Endothelial cell of hepatic sinusoid (primary cell): ENCODE results near the gene GNAI1.

Experiments
- in situ Hi-C: cut with HindIII; loops from 2 replicates; pipeline ENCODE4 v1.10.0; 2017; ENCODE audit warnings: low sequenced_read_pairs

Gene GNAI1

DNA sequence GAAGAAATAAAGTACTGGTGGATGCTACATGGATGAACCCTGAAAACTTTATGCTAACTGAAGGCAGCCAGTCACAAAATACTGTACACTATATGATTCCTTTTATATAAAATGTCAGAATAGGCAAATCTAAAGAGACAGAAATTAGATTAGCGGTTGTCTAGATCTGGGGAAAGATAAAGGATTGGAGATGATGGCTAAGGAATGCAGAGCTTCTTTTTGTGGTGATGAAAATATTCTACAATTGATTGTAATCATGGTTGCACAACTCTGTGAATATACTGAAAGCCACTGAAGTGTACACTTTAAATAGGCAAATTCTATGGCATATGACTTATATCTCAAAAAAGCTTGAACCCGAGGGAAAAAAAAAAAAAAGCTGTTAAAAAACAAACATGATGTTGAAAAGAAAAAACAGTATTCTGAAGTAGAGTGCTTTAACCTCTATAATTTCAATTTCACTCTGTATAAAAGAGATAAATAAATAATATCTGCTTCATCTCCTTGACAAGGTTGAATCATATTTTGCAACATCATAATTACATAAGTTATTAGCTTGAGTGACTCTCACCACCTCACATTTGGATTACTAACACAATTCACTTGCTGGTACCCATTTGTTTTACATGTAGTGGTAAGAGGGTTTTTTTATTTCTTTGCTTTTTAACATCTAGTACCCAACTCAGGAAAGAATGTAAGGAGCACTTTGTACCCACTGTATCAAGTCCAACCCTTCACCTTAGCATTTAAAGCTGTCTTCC is 2.8 kb upstream of the GNAI1 start:
- in situ Hi-C loops: loop anchor here (5.0 kb wide), 2 partner anchors 35 to 270 kb away; no protein-coding TSS in a partner anchor

DNA sequence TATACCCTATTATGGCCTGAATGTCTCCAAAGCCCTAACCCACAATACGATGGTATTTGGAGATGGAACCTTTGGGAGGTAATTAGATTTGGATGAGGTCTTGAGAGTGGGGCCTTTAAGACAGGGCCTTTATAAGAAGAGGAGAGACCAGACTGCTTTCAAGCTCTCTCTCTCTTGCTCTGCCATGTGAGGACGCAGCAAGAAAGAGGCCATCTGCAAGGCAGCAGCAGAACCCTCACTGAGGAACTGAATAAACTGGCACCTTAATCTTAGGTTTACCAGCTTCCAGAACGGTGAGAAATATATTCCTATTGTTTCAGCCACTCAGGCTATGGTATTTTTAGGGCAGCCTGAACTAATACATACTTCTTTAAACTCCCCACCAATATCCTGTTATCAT is 2.0 kb upstream of the GNAI1 start:
- in situ Hi-C loops: loop anchor here (5.0 kb wide), 2 partner anchors 35 to 270 kb away; no protein-coding TSS in a partner anchor

DNA sequence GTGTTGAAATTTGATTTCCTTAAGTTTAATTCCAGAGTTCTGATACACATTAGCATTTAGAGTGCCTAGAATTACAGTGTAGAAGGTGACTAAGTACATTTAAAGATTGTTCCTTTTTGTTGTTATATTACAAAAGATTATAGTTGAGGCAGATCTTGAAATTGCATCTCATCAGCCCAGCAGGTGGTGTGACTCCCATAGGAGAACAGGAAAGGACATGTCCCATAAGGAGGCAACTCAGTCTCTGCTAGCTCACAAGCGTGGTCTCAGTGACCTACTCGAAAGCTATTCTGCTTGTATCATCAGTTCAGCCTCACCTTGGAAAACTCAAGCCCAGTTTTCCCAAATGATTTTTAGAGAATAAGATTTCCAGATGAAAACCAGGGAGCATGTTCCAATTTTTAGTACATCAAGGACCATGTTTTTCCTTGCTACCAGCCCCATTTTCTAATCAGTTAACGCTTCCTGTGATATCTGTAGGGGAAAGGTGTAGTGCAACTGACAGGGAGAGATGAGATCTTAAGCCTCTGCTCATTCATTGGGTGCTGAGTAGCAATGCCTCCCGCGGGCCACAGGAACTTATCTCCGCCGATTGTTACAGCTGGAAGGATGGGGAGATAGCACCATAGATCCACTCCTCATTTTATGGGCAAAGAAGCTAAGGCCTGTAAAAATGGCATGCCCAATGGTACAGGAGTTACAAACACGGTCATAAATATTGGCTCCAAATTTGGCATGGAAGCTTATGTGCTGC is 1.1 kb upstream of the GNAI1 start:
- in situ Hi-C loops: loop anchor here (5.0 kb wide), 2 partner anchors 36 to 269 kb away; no protein-coding TSS in a partner anchor

DNA sequence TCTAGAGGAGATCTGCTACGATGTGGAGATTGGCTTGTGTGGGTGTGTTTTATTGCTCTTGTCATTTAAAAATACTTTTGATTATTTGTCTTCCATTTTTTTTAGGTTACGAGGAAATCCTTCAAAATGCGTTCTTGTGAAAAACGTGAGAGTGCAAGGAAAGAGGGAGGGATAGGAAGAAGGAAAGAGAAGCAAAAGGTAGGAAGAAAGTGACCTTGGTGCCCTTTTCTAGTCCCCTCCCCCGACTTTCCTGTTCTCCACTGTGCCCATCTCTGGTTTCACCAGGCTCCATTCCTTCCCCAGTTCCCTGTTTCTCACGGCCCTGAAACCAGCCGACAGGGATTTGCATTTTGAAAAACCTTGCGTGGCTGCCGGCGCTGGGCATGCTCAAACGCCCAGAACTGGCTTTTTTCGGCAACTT is 506 bp upstream of the GNAI1 start:
- in situ Hi-C loops: loop anchor here (5.0 kb wide), 2 partner anchors 37 to 268 kb away; no protein-coding TSS in a partner anchor

DNA sequence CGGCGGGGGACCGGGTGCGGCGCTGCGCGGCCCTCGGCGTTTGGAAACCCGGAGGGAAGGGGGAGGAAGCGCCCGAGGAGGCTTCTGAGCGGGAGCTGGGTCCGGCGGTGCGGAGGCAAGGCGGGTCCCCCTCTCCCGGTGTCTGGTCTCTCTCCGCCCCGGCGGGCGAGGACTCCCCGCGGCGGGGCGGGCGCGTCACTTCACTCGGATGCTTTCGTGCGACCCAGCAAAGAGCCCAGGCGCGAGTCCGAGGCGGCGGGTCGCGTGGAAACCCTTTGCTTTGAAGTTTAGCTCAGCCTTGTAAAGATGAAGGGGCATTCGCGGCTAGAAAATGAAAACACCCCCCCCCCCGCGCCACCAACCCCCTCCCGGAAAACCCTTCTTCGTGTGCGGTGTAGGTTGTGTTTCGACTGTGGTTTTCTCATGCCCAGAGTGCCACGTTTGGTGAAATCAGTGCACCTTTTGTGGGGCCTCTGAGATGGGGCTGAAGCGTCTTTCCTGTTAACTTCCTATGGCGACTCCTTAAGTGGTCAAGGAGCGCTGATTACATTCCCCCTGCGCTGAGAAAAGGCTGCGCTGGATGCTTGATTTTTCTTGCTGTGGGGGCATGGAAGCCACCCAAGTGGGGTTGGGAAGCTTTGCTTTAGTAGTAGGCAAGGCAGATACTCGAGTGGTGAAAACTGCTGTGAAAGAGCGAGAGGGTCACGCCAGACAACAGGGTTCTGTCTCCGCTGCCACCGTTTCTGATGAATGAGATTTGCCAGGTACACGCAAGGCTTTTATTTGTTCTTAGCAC is 876 bp downstream of the GNAI1 start:
- in situ Hi-C loops: no loop called here

DNA sequence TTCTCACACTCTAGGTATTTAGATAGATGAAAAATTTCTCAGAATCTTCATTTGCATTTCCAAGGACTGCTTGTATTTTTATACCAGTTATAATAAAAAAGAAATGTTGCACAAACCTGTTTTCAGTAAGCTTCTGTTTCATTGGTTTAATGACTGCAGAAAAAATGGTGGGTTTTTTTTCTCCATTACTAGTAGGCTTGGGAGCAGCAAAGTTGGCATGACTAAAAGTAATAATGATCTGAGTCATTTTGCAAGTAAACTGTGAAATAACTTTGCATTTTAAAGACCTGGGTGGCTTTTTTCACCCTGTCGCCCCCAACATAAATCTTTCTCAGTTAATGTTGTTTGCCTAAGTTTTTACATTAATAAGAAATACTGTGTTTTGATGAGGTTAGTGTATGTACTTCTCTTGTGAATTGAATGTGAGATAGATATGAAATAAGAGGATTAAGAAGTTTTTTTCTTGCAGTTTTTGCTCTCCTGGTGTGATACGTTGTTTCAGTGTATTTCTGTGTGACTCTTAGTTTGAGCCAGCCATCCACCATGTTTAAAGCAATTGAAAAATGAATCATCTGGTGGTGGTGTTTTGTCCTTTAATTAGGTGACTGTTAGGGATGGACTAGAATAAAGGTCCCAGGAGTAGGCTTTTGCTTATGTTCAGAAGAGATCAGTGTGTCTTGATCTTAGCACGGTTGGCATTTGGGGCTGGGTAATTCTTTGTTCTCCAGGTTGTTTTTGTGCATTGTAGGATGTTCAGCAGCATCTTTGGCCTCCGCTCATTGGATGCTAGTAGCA is 1.8 kb downstream of the GNAI1 start:
- in situ Hi-C loops: no loop called here

DNA sequence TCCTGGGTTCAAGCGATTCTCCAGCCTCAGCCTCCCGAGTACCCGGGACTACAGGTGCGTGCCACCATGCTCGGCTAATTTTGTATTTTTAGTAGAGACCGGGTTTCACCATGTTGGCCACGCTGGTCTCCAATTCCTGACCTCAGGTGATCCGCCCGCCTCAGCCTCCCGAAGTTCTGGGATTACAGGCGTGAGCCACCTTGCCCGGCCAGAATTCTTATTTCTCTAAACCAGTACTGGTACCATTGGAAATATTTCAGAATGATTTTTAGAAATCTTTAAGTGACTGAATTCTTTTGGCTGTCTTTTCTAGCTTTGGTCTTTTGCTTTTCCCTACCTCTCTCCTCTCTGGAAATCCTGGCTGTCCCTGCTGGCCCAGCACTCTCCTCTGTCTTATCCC is 2.8 kb downstream of the GNAI1 start:
- in situ Hi-C loops: no loop called here

DNA sequence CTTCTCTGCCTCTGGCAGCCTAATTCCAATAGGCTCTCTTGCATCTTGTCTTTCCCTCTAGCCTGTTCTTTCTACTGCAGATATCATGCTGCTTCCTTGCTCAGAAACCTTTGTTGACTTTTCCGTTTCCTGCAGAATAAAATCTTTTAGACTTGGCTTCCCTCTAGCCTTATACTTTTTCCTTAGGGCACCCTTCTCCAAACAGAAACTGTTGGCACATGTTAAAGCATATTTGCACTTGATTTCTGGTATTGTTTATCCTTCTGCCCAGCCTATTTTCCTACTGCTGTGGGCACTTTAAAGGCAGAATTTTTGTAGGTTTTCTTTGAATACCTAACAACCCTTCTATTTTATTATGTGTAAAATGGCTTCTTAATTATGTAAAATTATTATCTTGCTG is 4.6 kb downstream of the GNAI1 start:
- in situ Hi-C loops: no loop called here

DNA sequence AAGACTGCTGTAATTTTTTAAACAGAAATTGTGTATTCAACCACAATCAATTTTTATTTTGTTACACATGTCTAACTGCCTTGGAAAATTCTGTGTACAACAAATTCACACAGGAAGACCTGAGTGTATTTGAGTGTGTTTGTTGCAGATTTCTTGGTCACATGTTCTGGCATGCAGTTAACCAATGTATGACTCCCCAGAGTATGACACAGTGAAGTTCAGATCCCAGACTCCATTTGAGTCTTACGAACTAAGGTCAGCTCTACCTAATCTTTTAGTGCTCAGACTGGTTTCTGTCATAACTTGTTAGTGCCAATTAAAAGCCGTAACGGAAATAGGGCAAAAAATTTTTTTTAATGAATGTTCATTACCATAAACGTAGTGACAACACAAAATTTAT is 5.8 kb downstream of the GNAI1 start:
- in situ Hi-C loops: no loop called here

DNA sequence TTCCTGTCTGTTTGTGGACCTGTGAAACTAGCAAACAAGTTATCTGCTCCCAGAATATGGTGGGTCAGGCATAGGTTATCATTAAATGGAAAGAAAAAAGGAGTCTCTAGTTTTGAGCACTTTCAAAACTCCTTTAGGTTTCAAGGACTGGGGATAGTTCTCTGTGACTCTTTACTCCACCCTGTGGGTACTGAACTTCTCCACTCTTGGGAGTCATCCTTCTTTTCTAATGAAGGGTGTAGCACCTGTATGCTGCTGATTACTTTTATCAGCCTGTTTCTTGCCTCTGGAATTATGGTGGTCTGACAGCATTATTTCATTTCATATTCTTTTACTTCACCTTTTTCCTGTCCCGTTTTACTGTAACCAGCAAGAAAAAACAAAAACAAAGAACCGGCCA is 6.7 kb downstream of the GNAI1 start:
- in situ Hi-C loops: no loop called here

DNA sequence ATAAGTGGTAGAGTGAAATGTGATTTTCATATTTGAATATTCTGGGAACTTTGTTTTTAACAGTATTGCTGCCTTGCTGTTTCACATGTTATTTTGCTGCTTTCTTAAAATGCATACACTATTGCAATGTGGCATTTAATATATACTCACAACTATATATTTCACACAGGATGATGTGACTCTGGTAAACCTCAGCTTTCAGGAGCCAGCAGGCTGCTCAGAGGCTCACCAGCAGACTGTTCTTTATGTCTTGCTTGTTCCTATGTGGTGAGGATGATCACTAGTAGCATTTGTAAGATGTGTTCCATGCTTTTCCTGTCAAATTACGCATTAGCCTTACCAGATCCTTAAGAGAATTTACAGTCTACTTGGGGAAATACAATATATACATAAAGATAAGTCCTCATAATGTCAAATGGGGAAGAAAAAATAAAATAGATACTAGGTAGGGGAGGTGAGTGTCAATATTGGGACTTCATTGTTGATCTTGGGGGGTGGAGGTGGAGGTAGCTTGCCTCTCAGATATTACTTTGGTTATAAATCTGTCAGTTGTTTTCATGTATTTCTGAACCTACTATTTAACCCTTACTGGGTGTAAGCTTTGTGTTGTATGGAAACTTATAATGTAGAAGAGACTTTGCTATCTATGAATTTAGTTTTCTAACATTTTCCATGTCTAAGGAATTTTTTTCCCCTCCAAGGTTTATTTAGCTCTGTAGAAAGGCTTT is 8.4 kb downstream of the GNAI1 start:
- in situ Hi-C loops: no loop called here

DNA sequence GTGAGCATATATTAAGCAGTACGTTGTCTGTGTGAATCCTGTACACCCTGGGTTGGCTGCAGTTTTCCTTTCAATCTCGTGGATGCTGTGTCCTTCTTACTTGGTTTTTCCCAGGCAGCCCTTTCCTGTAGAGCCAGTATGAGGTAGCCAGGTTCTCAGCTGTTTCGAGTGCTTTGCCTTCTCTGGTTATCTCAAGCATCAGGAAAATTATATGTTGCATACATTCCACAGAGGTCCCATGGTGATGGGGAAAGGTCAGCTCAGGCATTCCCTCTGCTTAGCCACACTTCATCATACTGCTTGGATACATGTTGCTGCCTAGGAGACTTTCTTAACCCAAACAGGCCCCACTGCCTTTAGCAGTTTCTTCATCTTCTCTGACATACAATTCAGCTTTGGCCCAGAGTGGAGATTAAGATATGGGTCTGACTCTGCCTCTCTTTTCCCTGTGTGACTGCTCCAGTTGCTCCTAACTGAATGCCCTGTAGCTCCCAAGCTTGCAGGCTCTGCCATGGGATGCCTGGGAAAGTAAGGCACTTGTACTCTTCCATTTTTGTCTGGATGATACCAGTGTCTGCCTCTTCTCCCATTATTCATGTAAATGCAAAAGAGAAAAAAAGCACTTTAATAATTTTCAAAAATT is 11.3 kb downstream of the GNAI1 start:
- in situ Hi-C loops: no loop called here

DNA sequence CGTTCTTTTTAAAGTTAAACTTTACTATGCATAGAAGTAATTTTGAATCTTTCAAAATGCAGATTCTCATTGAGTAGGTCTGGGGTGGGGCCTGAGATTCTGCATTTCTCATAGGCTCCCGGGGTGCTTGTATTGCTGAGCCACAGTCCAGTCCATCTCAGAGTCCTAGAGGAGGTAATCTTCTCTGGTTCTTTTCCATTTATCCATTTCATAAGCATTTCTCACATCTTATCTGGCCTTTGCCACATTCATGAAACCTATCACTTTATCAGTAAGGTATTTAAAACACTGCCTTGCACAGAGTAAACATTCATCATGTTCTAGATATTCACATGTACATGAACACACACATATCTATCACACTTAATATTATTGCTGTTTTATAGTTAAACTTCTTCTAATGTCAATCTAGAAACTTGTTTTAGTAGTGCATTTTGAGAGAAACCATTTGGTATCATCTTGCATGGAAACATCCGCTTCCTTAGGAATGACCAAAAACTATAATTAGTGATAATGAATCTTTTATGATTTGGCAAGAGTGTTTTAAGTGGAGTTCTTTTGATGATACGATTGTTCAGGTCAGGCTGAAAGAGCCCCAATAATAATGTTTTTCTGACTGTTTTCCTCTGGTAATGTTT is 12.0 kb downstream of the GNAI1 start:
- in situ Hi-C loops: no loop called here

DNA sequence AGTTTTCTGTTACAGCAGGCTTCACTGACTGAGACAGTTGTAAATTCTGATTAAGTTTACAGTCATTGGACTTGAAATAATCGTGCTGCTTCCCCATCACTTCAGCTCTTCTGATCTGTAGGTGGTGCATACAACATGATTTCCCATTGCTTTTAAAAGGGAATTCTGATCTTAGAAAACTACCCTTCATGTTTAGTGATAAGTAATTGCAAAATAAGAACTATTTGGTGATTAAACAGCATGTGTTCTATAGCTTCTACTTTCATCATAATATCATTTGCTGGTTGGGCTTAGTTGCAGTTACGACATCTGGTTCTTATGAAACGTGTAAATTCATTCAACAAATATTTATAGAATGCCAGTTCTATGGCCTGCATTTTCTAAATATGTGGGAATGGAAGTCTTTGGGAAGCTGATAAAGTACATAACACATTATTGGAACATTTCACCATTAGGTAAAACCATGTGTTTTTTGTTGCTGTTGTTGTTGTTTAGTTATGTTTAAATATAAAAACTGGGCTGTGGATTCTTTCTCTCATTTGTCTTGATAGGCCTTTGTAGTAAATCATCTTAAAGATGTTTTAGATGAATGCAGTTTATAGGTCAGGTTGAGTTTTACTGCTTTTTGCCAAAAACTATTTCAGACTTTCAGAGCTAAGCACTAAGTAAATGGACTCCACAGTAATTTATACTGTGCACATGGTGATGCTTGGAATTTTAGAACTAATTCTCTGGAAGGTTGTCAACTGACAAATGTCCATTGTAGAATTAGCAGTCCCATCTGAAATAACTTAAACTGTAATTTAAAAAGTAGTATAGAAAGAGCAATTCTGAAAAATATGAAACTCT is 13.1 kb downstream of the GNAI1 start:
- in situ Hi-C loops: no loop called here

DNA sequence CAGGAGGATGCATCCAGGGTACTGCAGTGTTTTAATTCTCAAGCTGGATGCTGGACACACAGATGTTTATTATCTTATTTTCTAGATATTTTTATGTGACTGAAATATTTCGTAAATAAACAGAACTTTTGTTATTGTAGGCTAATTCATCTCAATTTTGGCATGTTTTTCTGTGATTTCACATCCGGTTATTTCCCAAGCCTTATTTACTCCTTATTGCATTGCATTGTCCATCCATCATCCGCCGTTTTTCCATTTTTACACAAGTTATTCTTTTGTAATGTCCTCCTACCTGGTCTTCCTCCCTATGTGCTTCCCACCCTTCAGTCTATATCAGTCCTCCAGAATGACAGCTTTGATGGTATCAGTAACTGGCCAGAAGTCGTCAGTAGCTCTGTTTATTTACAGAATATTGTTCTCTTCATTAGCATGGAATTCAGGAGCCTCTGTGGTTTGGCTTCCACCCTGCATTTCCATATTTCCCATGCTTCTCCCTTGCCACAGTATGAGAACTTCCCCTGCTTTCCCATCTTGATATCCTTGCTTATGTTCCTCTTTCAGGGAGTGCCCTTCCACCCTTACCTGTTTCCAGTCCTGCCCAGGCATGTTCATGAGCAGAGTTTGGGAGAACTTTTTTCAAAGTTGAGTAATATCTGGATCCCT is 16.1 kb downstream of the GNAI1 start:
- in situ Hi-C loops: loop anchor here (5.0 kb wide), 1 partner anchor 42 kb away; no protein-coding TSS in a partner anchor

DNA sequence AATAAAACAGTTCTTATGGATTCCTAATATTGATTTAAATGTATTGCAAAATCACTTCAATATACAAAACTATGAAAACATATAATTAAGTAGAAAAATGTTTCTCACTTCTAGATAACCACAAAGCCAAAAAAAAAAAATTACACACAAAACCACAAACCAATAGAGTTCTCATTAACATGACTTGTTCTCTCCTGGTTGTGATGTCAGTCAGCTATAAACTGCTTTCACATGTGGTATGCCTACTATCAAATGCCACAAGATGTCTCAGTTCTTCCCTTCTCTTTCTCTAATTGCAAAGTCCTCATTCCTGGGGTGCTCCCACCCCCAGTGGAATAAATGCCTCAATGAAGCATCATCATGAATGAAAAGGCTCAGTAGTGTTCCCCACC is 16.6 kb downstream of the GNAI1 start:
- in situ Hi-C loops: loop anchor here (5.0 kb wide), 1 partner anchor 41 kb away; no protein-coding TSS in a partner anchor

DNA sequence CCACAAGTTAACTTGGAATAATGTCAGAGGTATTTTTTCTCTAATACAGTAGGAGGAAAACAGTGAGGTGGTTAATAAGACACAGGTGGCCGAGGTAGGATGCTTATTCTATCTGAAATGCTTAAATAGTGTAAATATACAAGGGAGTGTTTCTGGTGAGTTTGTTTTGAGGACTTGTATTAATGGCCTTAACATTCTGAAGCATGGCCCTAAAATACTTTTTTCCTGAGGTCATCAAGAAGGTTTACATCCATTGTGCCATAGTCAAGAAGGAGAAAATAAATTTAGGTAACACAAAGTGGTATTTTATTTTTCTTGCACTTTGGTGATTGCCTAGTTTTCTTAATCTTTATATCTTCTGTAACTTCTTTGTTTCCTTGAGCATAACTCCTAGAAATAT is 18.8 kb downstream of the GNAI1 start:
- in situ Hi-C loops: loop anchor here (5.0 kb wide), 1 partner anchor 39 kb away; no protein-coding TSS in a partner anchor
